ENCODE measurements around the gene GMPS. TPM values are rescaled to one million over a fixed set of nuclear protein-coding genes. Genes with fewer than 3 reads are reported as not detected.

GMPS gene
- total RNA-seq, 1 donor from 2014 or later: 16.2 TPM

- Histone ChIP-seq H3K36me3 (ENCODE audit: control insufficient read depth in 3 of 3, insufficient read depth in 3 of 3, low read length in 3 of 3) (no peaks in the 10 kb centered on the region), H3K9ac (ENCODE audit: low read depth in 1 of 3, low read length in 3 of 3) (no peak overlapping the region), H3K4me1 (ENCODE audit: control insufficient read depth in 3 of 3, insufficient read depth in 3 of 3, low read length in 3 of 3) (no peaks in the 10 kb centered on the region), H3K27ac (ENCODE audit: low read depth, low read length) (no peak overlapping the region), H3K9me3 (ENCODE audit: control insufficient read depth in 3 of 3, low read length in 3 of 3) (no peaks in the 10 kb centered on the region), H3K4me3 (ENCODE audit: low read length in 3 of 3) (no peak overlapping the region), H3K27me3 (ENCODE audit: control insufficient read depth in 3 of 3, insufficient read depth in 3 of 3, low read length in 3 of 3) (no peaks in the 10 kb centered on the region)
Observed at GRCh38 chr3:155984791-155985417, 114.5 kb downstream of the GMPS start.

GRCh38 chr3:155989536-155989935 is 119.1 kb downstream of the GMPS start:
- Histone ChIP-seq H3K27ac (ENCODE audit: low read depth, low read length) (no peak overlapping the region), H3K4me3 (ENCODE audit: low read length in 3 of 3) (no peak overlapping the region), H3K27me3 (ENCODE audit: control insufficient read depth in 3 of 3, insufficient read depth in 3 of 3, low read length in 3 of 3) (no peaks in the 10 kb centered on the region), H3K4me1 (ENCODE audit: control insufficient read depth in 3 of 3, insufficient read depth in 3 of 3, low read length in 3 of 3) (no peaks in the 10 kb centered on the region), H3K9me3 (ENCODE audit: control insufficient read depth in 3 of 3, low read length in 3 of 3) (no peaks in the 10 kb centered on the region), H3K36me3 (ENCODE audit: control insufficient read depth in 3 of 3, insufficient read depth in 3 of 3, low read length in 3 of 3) (no peaks in the 10 kb centered on the region), H3K9ac (ENCODE audit: low read depth in 1 of 3, low read length in 3 of 3) (no peak overlapping the region)

GRCh38 chr3:155991212-155991611 is 120.8 kb downstream of the GMPS start:
- Histone ChIP-seq H3K9ac (ENCODE audit: low read depth in 1 of 3, low read length in 3 of 3) (no peak overlapping the region), H3K9me3 (ENCODE audit: control insufficient read depth in 3 of 3, low read length in 3 of 3) (no peaks in the 10 kb centered on the region), H3K36me3 (ENCODE audit: control insufficient read depth in 3 of 3, insufficient read depth in 3 of 3, low read length in 3 of 3) (no peaks in the 10 kb centered on the region), H3K4me3 (ENCODE audit: low read length in 3 of 3) (no peak overlapping the region), H3K27me3 (ENCODE audit: control insufficient read depth in 3 of 3, insufficient read depth in 3 of 3, low read length in 3 of 3) (no peaks in the 10 kb centered on the region), H3K27ac (ENCODE audit: low read depth, low read length) (no peak overlapping the region), H3K4me1 (ENCODE audit: control insufficient read depth in 3 of 3, insufficient read depth in 3 of 3, low read length in 3 of 3) (no peaks in the 10 kb centered on the region)

- Histone ChIP-seq H3K4me3 (ENCODE audit: low read length in 3 of 3) (no peak overlapping the region), H3K27me3 (ENCODE audit: control insufficient read depth in 3 of 3, insufficient read depth in 3 of 3, low read length in 3 of 3) (no peaks in the 10 kb centered on the region), H3K9ac (ENCODE audit: low read depth in 1 of 3, low read length in 3 of 3) (no peak overlapping the region), H3K4me1 (ENCODE audit: control insufficient read depth in 3 of 3, insufficient read depth in 3 of 3, low read length in 3 of 3) (no peaks in the 10 kb centered on the region), H3K36me3 (ENCODE audit: control insufficient read depth in 3 of 3, insufficient read depth in 3 of 3, low read length in 3 of 3) (no peaks in the 10 kb centered on the region), H3K27ac (ENCODE audit: low read depth, low read length) (no peak overlapping the region), H3K9me3 (ENCODE audit: control insufficient read depth in 3 of 3, low read length in 3 of 3) (no peaks in the 10 kb centered on the region)
Observed at GRCh38 chr3:155991847-155992246, 121.4 kb downstream of the GMPS start.

Other genes starting within 250 kb of the GMPS start
- gene PLCH1, start 125.6 kb upstream of the GMPS start, total RNA-seq: 0.52 TPM
- 2.6 TPM for gene C3orf33, start 64.4 kb upstream of the GMPS start, total RNA-seq
- gene SLC33A1, start 16.2 kb upstream of the GMPS start, total RNA-seq: 19.8 TPM
- gene KCNAB1, start 249.9 kb downstream of the GMPS start, total RNA-seq: 4.2 TPM